ENCODE results near the gene CCDC157.

The CCDC157 gene

GRCh38 chr22:30356449-30357235, at the start of gene CCDC157, which contains the start of gene SF3A1:
Gene CCDC157, plus strand, starts transcription at chr22:30357007. Its CDS starts 8,994 bp downstream, at chr22:30366001.
Gene SF3A1, minus strand, starts transcription at chr22:30356894. Its CDS starts 102 bp downstream, at chr22:30356792.
- peak; percentile 83 for DNase-seq (ENCODE audit: low read depth)

- DNase-seq (ENCODE audit: low read depth), result no peak
These were observed 49.7 kb upstream of the CCDC157 start for GRCh38 chr22:30307041-30307574.

GRCh38 chr22:30308093-30308492, 48.7 kb upstream of the CCDC157 start:
- DNase-seq (ENCODE audit: low read depth), result no peak

- DNase-seq (ENCODE audit: low read depth), result no peak
These were observed 48.1 kb upstream of the CCDC157 start for GRCh38 chr22:30308518-30309230.

GRCh38 chr22:30309951-30310741, 46.7 kb upstream of the CCDC157 start:
- no peak for DNase-seq (ENCODE audit: low read depth)

- DNase-seq (ENCODE audit: low read depth), result no peak
These were observed 45.7 kb upstream of the CCDC157 start for GRCh38 chr22:30310881-30311771.

GRCh38 chr22:30312053-30312452, 44.8 kb upstream of the CCDC157 start:
- DNase-seq (ENCODE audit: low read depth), result no peak

- no peak for DNase-seq (ENCODE audit: low read depth)
These were observed 43.1 kb upstream of the CCDC157 start for GRCh38 chr22:30313527-30314363.

GRCh38 chr22:30314915-30315314, 41.9 kb upstream of the CCDC157 start:
- DNase-seq (ENCODE audit: low read depth), result no peak

- no peak for DNase-seq (ENCODE audit: low read depth)
These were observed 40.7 kb upstream of the CCDC157 start for GRCh38 chr22:30315962-30316576.

GRCh38 chr22:30317778-30318177, 39.0 kb upstream of the CCDC157 start:
- DNase-seq (ENCODE audit: low read depth), result no peak

GRCh38 chr22:30318799-30319419, 37.9 kb upstream of the CCDC157 start:
- DNase-seq (ENCODE audit: low read depth), result no peak

GRCh38 chr22:30320021-30320556, 36.7 kb upstream of the CCDC157 start:
- no peak for DNase-seq (ENCODE audit: low read depth)

- no peak for DNase-seq (ENCODE audit: low read depth)
These were observed 35.3 kb upstream of the CCDC157 start for GRCh38 chr22:30321461-30321860.

GRCh38 chr22:30323246-30323645, 33.6 kb upstream of the CCDC157 start:
- no peak for DNase-seq (ENCODE audit: low read depth)

GRCh38 chr22:30324014-30324730, 32.6 kb upstream of the CCDC157 start:
- DNase-seq (ENCODE audit: low read depth), result no peak

GRCh38 chr22:30325065-30325720, 31.6 kb upstream of the CCDC157 start:
- DNase-seq (ENCODE audit: low read depth), result no peak
